ENCODE results near the gene HIGD1B.
"Not testable (repeated sequence)": the region's sequence is repeated elsewhere in the genome, so short reads cannot be mapped to it uniquely, and the experiment has no call there.

Gene HIGD1B

GRCh38 chr17:44847586-44847985 lies at the start of gene HIGD1B:
TSS of gene HIGD1B (plus strand) at chr17:44847883. CDS start at chr17:44848153, 270 bp downstream.
- no peak for DNase-seq

GRCh38 chr17:44798356-44798755 lies 49.3 kb upstream of the HIGD1B start:
- no peak for DNase-seq

DNA sequence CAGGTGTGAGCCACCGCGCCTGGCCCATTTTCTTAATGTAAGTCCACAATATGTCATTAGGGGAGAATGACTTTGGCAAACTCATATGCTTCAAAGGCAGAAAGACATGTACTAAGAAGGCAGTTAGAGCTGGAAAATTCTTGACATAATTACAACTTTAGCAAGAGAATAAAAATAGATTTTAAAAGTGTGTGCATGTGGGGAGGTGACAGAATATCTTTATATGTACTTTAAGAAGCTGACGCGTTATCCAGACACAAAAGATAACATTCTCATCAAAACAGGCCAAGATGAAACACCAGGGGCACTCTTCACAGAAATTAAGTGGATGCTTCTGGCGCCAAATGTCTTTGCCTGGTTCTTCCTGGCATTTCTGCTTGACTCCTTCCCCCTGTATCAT lies 45.8 kb upstream of the HIGD1B start:
- no peak for DNase-seq

DNA sequence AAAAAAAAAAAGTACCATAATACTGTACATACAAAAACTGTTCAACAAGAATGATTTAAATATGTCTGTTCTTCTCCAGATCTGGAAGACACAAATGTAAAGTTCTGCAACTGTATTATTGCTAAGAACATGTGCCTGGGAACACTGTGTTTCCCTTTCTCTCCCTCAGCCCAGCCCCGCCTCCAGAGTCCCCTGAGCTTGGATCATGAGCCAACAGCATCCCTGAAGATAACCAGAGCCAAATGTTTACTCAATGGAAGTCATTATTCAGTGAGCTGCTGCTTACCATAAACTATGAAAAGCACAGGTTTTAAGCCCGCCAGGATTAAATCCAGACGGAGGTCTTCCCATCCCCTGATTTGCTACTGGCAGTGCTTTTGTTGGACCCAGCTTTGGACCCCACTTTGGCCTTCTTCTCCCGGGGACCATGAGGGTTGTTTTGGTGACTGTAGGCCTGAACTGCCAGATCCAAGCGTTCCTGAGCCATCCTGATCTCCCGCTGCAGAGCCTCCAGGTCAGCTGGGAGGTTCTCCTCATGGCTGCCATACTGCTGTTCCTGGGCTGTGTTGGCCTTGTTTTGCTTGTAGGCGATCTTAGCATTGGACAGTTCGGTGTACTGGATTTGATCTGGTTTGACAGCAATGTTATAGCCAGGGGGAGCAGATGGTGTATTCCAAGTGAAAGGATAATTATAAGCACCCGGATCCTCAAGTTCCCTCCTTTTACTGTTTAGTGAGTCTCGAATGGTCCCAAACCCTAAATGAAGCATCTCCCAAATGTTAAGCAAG lies 43.2 kb upstream of the HIGD1B start:
- peak; percentile 5 for DNase-seq

GRCh38 chr17:44807093-44807816 lies 40.4 kb upstream of the HIGD1B start:
- no peak for DNase-seq

DNA sequence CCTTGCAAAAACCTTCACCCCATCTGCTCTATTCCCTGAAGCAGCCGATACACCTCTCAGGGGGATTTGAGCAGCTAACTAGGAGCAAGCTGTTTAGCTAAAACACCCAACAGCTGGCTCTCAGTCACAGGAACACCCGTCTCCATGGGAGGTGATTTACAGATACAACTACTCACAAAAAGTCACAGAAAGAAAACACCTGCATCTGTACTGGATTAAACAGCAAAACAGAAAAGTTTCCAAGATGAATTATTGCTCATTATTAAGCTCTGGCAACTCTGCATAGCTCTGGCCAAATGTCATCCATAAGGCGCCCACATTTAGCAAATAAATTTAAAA lies 39.9 kb upstream of the HIGD1B start:
- DNase-seq, result peak; percentile 71

DNA sequence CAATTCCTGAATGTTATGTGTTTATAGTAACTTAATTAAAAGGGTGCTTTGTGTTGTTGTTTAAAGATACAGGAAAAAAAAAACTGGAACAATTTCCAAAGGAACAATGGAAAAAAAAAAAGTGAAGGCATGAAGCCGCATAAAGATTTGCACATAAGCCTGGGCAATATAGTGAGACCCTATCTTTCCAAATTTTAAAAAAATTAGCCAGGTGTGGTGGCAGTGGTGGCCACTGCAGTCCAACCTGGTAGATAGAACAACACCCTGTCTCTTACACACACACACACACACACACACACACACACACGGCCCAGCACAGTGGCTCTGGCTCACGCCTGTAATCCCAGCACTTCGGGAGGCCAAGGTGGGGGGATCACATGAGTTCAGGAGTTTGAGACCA lies 39.5 kb upstream of the HIGD1B start:
- DNase-seq, result no peak

DNA sequence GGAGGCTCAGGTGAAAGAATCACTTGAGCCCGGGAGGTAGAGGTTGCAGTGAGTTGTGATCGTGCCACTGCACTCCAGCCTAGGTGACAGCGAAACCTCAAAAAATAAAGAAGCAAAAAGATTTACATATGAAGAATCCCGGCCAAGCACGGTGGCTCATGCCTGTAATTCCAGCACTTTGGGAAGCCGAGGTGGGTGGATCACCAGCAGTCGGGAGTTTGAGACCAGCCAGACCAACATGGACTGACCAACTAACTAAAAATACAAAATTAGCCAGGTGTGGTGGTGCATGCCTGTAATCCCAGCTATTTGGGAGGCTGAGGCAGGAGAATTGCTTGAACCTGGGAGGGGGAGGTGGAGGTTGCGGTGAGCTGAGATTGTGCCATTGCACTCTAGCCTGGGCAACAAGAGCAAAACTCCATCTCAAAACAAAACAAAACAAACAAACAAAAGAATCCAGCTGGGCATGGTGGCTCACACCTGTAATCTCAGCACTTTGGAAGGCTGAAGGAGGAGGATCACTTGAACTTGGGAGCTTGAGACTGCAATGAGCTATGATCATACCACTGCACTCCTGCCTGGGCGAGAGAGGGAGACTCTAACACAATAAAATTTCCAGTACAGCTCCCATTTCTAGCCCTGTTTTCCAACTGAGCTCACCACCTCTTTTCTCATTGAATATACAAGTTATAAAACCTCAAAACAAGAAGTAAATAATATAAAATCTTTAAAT lies 38.9 kb upstream of the HIGD1B start:
- DNase-seq, result not testable (repeated sequence)

- no peak for DNase-seq
Observed at GRCh38 chr17:44812263-44812662, 35.4 kb upstream of the HIGD1B start.

- not testable (repeated sequence) for DNase-seq
Observed at GRCh38 chr17:44818508-44818907, 29.2 kb upstream of the HIGD1B start.

GRCh38 chr17:44820631-44821212 lies 27.0 kb upstream of the HIGD1B start:
- peak; percentile 94 for DNase-seq

DNA sequence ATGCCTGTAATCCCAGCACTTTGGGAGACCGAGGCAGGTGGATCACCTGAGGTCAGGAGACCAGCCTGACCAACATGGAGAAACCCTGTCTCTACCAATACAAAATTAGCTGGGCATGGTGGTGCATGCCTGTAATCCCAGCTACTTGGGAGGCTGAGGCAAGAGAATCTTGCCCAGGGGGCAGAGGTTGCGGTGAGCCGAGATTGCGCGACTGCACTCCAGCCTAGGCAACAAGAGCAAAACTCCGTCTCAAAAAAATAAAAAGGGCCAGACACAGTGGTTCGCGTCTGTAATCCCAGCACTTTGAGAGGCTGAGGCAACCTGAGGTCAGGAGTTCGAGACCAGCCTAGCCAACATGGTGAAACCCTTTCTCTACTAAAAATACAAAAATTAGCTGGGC lies 22.4 kb upstream of the HIGD1B start:
- DNase-seq, result not testable (repeated sequence)

DNA sequence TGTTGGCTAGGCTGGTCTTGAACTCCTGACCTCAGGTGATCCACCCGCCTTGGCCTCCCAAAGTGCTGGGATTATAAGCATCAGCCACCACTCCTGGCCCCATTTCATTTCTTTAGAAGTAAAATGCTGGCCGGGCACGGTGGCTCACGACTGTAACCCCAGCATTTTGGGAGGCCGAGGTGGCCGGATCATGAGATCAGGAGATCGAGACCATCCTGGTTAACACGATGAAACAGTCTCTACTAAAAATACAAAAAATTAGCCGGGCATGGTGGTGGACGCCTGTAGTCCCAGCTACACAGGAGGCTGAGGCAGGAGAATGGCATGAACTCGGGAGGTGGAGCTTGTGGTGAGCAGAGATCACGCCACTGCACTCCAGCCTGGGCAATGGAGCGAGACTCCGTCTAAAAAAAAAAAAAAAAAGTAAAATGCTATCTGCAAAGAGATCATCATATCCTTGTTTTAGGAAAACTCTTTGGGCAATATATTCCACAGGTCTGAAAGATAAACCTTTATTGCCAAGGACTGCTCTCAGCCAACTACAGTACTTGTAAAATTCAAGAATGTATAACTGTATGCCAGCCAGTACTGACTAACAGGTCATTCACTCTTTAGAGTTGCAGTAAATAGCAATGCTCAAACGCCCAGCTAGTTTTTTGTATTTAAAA lies 21.4 kb upstream of the HIGD1B start:
- DNase-seq, result no peak

DNA sequence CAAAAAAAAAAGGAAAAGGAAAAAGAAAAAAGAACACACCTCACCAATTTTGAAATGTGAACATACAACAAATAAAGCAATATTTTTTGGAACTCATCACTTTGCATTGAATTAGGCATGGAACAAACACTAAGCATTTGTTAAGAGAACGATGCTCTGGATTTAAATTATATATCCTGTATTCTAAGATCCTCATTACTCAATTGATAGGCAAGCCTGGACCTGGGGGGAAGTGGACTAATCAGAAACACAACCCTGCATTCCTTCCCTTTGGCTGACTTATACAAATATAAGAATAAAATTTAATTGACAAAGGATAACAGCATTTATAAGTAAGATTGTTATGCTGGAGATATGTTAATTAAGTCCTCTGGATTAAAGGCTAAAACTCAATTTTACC lies 19.8 kb upstream of the HIGD1B start:
- no peak for DNase-seq

- DNase-seq, result no peak
Observed at GRCh38 chr17:44828919-44829522, 18.7 kb upstream of the HIGD1B start.

- no peak for DNase-seq
Observed at GRCh38 chr17:44829523-44830358, 17.9 kb upstream of the HIGD1B start, which contains the start of gene GJC1. TSS of gene GJC1 (minus strand) at chr17:44830287. CDS start at chr17:44805817, 24,470 bp downstream.

- DNase-seq, result no peak
Observed at GRCh38 chr17:44830359-44831288, 17.1 kb upstream of the HIGD1B start.

GRCh38 chr17:44831371-44831770 lies 16.3 kb upstream of the HIGD1B start:
- no peak for DNase-seq

DNA sequence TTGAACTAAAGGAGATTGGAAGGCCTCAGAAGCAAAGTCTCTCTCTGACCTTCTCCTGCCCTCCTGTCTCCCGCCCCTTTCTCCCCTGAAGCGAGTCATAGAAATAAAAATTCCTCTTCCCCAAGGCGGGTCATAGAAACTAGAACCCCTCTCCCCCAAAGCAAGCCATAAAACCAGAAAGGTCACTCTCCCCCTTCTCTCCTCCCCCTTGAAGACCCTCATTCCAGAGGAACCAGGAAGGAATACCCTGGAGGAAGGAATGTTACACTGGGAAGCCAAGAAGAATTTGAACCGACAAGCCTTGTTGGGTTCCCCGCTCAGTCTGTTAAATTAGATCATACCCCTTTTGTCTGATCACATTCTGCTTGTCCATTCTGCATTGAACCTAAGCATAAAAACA lies 14.9 kb upstream of the HIGD1B start:
- DNase-seq, result no peak

GRCh38 chr17:44837196-44837595 lies 10.5 kb upstream of the HIGD1B start:
- DNase-seq, result no peak

Data from NCI-H446 treated with DMSO at 0.1 percent for 48 hours (cell line).